ENCODE measurements around the gene TLN1. TPM values are rescaled to one million over a fixed set of nuclear protein-coding genes. Genes with fewer than 3 reads are reported as not detected.

Gene TLN1
- total and polyA plus RNA-seq, 2 of the 8 experiments (the other 6 are each of a cell fraction or from before 2014, with no cell fraction given), result 28.1 to 90.1 TPM

DNA sequence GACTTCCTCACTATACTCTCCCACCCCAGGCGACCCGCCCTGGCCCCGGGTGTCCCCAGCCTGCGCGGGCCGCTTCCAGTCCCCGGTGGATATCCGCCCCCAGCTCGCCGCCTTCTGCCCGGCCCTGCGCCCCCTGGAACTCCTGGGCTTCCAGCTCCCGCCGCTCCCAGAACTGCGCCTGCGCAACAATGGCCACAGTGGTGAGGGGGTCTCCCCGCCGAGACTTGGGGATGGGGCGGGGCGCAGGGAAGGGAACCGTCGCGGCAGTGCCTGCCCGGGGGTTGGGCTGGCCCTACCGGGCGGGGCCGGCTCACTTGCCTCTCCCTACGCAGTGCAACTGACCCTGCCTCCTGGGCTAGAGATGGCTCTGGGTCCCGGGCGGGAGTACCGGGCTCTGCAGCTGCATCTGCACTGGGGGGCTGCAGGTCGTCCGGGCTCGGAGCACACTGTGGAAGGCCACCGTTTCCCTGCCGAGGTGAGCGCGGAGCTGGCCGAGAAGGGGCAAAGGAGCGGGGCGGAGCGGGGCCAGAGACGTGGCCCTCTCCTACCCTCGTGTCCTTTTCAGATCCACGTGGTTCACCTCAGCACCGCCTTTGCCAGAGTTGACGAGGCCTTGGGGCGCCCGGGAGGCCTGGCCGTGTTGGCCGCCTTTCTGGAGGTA, 56.1 kb downstream of the TLN1 start (continued):
- TF ChIP-seq CHD7 (IDR thresholded peaks at IDR 0.05; ENCODE audit: insufficient replicate concordance, low read length) (no peak), TCF12 (IDR thresholded peaks at IDR 0.05; ENCODE audit: low read depth, low read length) (no peak), SIX5 (IDR thresholded peaks at IDR 0.05; ENCODE audit: low read depth, low read length) (no peak), GTF2F1 (IDR thresholded peaks at IDR 0.05; ENCODE audit: borderline replicate concordance, low read depth, low read length) (no peak), JUND (IDR thresholded peaks at IDR 0.05; ENCODE audit: low read length) (no peak), RNF2 (IDR thresholded peaks at IDR 0.05; ENCODE audit: borderline replicate concordance, low read depth, low read length, missing control alignments, poor library complexity, severe bottlenecking) (peak; percentile 52)
- TF ChIP-seq, protein P1, sequence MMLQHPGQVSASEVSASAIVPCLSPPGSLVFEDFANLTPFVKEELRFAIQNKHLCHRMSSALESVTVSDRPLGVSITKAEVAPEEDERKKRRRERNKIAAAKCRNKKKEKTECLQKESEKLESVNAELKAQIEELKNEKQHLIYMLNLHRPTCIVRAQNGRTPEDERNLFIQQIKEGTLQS (IDR thresholded peaks at IDR 0.05; ENCODE audit: insufficient read depth, low read depth, low read length), result no peak
